ENCODE results near the gene TTC32.
"Not testable (repeated sequence)": the region's sequence is repeated elsewhere in the genome, so short reads cannot be mapped to it uniquely, and the experiment has no call there.

Gene TTC32

DNA sequence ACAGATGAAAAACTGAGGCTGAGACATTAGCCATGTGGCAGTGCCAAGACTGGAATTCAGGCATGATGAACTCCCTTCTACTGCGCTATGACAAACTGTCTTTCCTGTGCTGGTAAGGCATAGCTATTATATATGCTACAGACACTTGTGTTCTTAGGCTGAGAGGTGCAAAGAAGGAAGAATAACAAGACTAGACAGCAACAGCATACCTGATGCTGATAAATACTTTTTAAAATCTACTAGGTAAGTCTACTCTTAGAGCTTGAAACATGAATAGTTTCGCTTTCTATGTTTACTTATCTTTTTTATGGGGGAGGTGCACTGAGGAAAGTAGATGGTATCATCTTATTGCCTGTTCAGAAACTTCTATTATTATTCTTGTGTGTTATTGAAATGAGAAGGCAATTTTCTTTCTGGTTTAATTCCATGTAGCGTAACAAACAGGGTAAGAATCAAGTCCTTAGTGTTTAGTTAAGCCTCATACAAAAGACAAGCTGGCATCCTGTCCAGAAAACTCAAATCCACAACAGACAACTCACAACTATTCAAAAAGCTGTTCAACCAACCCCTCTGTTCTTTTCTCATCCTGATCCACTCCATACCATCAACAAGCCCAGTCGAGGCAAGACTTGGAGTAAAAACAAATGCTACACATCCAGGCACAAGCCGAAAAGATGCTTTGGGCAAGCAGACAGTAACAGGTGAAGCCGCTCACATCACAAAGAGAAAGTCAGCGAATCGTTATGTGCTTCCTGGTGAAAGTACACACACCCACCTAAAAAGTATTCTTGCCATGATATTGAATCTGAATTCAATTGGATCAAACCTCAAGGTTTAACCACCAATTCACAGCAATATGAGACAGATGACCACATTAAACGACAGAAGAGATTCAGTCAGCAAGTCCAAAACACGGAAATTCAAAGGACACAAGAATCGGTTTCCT lies 1.5 kb downstream of the TTC32 start:
- peak; percentile 9 for DNase-seq (ENCODE audit: low read depth)

DNA sequence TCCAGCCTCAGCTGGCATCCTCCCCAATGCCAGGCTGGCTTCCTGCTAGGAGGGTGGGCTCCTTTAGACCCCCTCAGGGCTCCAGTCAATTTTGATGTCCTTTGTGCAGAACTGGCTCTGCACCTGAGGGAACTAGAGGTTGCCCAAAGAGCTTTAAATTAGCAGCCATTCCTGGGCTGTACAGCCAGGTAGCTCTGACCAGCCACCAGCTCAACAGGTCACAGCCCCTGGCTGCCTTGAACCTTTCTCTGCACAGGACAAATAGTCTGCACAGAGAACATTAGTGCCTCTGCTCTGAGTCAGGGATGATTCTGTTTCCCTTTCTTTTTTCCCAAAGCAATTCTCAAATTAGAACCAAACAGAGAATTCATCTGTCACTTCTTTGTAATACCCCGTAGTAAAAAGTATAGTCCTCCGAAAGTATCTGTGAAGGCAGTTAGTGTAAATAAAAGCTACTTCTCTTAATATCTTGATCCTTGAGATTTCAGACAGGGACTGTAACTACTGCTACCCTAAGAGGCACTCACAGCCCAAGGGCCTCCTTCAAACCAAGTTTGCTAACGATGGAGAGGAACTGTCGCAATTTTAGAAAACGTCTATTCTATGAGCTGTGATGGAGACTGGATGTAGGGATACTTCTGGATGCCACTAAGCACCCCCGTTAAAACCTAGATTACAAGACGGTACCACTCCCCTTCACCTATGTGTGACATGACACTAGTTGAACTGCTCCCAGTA lies 3.0 kb downstream of the TTC32 start:
- no peak for DNase-seq (ENCODE audit: low read depth)

DNA sequence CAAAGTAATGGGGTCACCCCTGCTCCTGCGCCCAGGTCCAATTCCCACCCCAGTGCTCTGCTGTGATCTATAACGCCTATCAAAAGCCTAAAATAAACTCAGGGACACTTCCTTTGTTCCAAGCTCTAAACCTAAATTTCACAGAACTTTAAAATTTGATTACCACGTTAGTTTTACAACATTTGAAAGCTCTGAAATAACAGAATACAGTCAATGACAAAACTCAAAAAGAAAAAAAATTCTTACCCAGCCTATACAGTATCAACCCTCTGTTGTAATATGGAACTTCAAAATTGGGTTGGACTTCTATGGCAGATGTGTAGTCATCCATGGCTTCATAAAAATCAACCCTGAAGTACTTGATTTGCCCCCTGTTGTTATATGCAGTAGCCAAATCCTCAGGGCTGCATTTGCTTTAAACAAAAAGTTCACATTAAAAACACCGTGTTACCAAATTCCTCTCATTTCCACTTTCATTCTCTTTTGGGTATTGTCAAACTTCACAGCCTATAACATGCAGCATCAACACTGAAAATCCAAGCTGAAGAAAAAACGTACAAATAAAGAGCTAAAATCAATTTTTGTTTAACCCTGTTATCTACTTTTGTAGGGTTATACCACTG lies 4.0 kb downstream of the TTC32 start:
- no peak for DNase-seq (ENCODE audit: low read depth)

DNA sequence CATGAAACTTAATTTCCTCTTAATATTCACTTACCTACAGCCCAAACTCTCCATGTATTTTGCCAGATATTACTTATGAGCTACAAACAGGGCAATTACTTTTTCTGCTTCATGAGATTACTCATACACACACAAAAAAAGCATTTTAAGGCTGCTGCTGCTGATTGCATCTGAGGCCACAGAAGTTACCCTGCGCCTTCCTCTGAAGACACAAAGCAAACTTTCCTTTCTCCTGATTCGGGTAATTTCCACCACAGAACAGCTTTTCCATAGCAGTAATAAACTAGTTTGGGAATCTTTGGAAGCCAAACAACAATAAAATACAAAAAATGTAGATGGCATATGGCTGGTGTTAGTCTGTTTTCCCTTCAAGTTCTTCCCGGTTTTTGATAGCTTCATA lies 6.2 kb downstream of the TTC32 start:
- no peak for DNase-seq (ENCODE audit: low read depth)

DNA sequence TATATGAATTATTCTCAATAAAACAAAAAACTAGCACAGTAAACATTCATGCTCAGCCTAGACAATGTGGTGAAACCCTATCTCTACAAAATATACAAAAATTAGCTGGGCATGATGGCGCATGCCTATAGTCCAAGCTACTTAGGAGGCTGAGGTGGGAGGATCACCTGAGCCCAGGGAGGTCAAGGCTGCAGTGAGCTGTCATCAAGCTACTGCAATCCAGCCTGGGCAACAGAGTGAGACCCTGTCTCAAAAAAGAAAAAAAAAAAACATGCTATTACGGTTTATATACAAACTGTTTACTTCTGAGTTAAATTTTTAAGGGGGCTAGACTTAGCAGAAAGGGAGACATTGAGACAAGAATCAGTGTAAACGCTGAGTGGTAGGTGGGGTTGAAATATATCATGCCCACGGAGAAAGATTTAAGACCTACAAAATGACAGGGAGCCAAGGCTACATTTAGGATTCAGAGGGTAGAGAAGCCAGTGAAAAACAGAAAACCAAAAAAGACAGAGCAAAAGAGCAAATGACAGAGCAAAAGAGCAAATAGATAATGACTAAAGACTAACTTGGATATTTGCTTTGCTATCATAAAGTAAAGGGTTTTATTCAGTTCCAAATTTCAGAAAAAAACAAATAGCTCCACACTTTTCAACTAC lies 7.5 kb downstream of the TTC32 start:
- no peak for DNase-seq (ENCODE audit: low read depth)

DNA sequence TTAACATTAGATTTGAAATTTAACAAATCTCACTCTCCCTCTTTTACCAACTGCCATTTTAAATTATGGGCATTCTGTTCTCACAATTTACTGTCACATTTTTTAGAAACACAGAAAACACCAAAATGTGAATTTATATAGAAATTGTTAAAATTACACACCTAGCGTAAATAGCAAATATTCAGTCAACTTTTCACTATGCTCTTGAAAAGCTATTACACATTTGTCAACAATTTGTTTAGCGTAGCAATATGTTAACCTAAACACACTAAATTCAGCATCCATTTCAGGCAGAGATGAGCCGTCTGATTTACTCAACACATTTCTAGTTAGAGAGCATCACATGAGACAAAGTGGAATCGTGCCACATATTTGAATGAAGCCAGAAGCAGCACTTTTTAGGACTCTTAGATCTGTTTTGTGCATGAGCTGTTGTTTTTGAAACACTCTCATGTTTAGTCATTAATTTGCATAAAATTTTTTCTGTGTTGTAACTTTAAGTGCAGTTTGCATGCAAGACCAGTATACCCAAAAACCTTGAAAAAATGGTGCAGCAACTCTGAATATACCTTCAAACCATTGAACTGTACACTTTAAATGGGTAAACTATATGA lies 8.2 kb downstream of the TTC32 start:
- no peak for DNase-seq (ENCODE audit: low read depth)

DNA sequence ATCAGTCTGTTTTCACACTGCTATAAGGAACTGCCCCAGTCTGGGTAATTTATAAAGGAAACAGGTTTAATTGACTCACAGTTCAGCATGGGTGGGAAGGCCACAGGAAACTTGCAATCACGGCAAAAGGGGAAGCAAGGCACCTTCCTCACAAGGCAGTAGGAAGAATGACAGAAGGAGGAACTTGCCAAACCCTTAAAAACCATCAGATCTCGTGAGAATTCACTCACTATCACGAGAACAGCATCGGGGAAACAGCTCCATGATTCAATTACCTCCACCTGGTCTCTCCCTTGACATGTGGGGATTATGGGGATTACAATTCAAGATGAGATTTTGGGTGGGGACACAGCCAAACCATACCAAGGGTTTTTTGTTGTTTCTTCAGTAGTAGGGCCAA lies 9.8 kb downstream of the TTC32 start:
- DNase-seq (ENCODE audit: low read depth) = not testable (repeated sequence)

DNA sequence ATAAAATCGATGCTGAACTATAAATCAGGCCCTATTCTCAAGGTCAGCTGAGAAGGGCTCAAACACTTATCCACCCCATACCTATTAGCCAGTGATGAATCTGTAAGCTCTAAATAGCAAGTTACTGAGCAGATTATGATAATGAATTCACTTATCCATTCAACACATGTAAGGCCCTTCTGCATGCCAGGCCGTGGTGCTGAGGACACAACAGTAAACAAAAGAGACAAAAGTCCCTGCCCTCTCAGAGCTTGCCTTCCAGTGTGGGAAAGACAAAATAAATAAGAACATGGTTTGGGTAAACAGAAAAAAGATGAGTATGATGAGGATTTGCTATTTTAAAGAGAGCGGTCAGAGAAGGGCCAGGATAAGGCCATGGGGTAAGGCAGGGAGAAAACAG lies 11.7 kb downstream of the TTC32 start:
- DNase-seq (ENCODE audit: low read depth) = no peak

DNA sequence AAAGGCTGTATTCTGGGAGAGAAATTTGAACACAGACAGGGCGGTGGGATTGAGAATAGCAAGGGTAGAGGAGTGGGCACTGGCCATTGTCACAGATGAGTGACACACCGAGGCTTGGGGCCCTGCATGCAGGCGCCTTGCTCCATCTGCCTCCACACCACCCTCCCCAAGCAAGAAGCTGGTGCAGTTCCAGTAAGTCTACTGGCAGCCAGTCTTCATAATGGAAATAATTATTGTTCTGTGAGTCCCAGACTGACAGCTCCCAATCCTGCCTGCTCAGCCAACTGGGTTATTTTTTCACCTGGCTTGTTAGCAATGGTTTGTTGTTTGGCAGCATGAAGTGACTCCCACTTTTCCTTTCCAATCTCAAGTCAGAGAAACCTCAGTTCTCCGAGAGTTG lies 13.0 kb downstream of the TTC32 start:
- DNase-seq (ENCODE audit: low read depth) = no peak

DNA sequence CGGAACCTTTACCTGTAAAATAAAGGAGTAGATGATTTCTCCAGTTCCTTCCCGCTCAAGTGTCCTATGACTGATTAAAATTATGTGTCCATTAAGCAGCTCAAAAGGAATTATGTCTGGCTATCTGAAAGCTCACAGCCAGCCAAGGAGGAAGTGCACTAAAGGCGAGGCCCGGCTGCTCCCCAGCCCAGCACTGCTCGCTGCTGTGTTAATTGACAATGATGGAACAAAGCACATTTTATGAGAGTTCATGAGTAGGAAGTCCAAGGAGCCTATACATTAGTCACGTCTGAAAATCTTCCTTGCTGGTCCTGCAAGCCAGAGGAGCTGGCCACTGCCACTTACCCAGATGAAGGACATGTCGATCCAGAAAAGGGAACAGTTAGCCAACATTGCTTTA lies 14.3 kb downstream of the TTC32 start:
- DNase-seq (ENCODE audit: low read depth) = no peak

DNA sequence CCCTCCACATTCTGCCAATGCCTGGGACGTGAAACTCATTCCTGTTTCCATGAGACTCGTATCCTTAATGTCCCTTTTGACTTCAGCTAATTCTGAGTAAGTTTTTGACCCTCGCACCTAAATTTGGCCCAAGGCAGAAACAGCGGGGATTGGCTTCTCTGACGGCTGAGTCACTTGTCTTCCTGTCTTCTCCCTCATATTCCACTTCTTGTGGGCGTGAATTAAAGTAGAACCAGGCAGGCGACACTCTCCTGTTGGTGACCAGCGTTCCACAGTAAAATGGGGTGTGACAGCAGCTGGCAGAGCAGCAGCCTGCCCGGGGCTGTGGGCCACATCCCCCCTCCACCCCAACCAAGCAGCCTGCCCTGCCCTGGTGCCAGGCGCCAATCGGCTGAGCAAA lies 15.5 kb downstream of the TTC32 start:
- no peak for DNase-seq (ENCODE audit: low read depth)

DNA sequence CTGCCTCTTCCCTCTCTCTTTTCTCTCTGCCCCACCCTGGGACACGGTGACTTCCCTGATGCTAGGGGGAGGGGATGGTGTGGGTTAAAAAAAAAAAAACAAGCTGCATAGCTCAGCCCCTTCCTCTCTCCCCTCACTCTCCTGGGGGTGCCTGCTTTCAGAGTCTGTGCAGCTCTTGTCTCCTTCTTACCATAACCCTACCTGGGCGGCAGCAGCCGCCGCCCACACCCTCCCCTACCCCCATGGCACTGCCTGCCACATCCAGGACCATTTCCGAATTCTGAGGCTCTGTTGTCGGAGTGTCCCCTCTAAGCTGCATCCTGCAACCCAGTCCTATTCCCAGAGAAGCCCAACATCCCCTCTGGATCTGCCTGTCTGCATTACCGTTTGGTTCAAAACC lies 16.0 kb downstream of the TTC32 start:
- no peak for DNase-seq (ENCODE audit: low read depth)

DNA sequence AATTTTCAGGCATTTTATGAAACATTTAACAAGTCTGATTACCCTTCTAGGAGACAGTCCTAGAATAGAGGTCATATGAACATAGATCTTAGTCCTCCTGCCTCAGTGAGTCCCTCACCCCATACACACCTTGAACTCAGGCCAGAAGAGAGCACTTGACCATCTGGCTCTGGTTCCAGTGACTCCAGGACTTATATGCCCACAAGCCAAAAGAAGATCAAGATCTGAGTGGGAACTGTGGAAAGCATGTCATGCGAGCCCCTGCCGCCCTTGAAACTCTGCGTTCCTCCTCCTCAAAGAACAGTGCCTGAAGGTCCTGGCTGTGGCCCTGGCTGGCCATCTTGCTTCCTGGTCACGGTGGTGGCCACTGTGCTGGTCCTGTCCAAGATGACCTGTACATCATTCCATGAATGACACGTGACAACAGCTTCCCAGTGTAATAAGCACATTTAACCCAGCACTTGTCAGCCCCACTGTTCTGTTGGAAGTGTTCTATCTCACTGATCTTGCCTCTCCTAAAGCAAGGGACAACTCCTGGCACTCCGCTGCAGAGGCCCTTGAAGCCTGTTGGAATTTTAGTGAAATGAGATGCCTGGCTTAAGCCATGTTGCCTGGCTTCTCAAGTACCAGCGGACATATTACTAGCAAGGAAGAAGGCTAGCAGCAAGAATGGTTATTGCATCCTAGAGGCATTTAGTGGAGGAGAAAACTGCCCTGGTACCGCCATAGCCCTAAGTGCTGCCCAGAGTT lies 17.6 kb downstream of the TTC32 start:
- DNase-seq (ENCODE audit: low read depth) = no peak

DNA sequence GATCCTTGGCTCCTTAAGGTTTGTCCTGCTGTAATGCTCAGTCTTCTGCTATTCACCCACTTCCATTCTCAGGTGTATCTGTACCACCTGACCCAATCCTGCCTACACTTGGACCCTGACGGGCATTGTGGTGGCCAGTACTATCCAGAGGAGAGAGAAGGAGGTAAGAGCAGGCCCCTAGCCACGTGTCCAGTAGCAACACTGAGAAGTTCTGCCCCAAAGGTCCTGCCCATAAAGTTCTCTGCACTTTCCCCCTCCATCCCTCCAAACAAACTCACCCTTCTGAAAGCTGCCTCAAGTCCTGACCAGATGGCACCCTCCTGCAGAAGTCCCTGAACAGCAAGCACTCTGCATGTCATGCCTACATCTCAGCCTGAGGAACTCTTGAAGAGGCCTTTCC lies 18.3 kb downstream of the TTC32 start:
- no peak for DNase-seq (ENCODE audit: low read depth)

DNA sequence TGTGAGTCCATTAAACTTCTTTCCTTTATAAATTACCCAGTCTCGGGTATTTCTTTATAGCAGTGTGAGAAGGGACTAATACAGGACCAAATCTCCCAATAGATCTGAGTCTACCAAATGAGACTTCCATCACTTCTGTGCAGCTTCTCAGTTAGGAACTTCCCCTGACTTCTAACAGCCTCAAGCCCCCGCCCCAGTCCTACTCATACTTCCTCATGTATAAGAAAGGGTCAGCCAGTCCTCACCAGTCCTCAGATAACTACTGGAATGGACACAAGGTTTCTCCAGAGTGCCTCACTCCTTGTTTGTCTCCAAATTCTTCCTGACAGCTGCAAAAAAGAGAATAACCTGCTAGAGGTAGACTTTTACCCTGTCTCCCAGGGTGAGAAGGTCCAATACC lies 19.5 kb downstream of the TTC32 start:
- no peak for DNase-seq (ENCODE audit: low read depth)

DNA sequence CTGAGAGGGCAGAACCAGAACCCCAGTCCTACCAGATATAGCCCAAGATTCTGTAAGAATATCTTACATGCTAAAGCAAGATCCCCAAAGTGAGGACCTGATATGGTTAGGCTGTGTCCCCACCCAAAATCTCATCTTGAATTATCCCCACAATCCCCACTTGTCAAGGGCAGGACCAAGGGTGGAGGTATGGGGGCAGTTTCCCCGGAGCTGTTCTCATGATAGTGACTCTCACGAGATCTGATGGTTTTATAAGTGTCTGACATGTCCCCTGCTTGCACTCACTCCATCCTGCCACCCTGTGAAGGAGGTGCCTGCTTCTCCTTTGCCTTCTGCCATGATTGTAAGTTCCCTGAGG lies 19.9 kb downstream of the TTC32 start:
- DNase-seq (ENCODE audit: low read depth) = no peak

DNA sequence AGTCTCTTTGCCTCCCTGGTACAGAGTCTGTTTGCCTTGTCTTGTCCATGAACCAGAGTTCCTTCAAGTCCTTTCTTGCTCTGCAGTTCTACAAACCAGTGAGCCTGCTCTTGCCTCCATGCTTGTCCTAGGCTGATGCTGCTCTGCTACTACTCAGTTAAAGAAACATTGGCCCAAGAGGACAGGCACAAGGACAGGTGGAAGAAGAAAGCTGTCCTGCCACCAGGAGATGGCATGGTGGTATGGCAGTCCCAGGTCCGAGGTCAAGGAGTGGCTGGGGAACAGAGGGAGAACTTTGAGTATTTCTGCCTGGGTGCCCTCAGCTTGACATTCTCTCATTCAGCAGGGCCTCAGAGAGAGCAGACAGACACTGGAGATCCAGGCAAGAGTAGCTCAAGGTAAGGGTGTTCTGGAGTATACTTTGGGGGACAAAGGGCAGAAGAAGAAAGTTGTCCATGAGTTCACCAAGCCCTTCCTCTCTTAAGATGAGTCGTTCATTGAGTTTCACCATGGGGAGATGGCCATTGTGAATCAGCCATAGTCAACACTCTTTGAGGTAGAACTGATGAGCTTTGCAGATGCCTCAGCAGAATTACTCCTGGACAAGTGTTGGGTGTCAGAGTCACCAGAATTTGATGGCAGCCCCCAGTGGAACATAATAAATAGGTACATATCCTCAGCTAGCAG lies 20.4 kb downstream of the TTC32 start:
- DNase-seq (ENCODE audit: low read depth) = no peak

DNA sequence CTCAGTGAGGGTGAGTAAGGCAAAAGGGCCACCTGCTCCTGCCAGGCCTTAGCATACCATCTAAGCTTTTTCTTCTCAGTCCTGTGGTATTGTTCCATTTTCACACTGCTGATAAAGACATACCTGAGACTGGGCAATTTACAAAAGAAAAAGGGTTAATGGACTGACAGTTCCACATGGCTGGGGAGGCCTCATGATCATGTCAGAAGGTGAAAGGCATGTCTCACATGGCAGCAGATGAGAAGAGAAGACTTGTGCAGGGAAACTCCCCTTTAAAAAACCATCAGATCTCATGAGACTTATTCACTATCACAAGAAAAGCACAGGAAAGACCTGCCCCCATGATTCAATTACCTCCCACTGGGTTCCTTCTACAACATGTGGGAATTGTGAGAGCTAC lies 21.6 kb downstream of the TTC32 start:
- DNase-seq (ENCODE audit: low read depth) = not testable (repeated sequence)

DNA sequence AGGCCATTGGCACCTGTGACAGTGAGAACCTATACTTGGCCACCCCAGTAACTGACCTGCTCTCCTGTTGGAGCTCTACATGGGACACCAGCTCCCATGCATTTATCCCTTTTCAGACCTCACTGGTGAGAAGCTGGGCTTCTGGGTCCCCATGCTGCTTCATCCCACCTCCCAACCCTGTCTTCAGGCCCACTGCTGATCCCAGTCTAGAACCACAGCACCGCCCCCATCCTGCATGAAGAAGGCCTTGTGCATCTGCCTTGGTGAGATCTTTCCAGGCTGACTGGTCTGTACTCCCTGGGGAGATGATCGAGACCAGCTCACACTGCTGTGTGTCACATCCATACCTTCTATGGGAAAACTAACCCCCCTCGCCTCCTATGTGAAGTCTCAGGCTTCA lies 22.7 kb downstream of the TTC32 start:
- DNase-seq (ENCODE audit: low read depth) = no peak

DNA sequence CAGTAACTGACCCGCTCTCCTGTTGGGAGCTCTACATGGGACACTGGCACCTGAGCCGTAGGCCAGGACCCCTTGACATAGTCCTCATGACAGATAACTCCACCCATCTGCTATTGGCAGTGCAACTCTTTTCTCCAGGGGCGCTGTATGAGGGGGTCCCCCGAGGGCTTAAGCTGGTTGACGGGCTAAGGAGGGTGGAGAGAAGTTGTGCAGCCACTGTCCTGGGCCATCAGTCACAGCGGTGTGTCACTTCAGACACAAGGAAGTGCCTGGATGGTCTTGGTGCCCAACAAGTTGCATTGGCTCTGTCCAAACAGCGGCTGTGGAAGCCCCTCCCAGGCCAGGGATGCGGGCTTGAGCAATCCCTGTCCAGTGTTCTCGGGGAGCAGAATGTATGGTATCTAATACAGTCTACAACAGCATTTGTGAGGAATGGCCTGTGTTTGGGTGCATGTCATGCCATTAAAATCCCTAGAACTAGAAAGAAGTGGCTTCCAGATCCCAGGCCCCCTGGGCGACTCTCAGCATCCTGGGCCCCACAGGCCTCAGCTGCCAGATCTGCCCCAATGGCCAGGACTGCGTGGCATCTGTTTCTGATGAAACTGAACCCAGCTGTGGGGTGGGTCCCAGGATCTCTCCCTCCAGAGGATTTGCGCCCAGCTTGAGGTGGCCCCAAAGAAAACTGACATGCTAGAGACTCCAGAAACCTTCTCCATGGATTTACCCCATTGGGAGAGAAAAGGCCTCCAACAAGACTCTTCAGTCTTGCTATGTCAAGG lies 23.3 kb downstream of the TTC32 start:
- no peak for DNase-seq (ENCODE audit: low read depth)

Measured in activated T-cell treated with anti-CD3 and anti-CD28 coated beads for 24 hours (primary cell).